Superior temporal gyrus (tissue), 1 donor: ENCODE results near the gene HDAC4.

ENCODE experiments used
- DNase-seq: peaks from one replicate; pipeline ENCODE4 v3.0.0-alpha.2; 2016; ENCODE audit errors: extremely low spot score

Gene HDAC4

GRCh38 chr2:239014458-239015217 lies 386.2 kb downstream of the HDAC4 start:
- DNase-seq = no peak

GRCh38 chr2:239013678-239013976 lies 387.2 kb downstream of the HDAC4 start:
- peak; percentile 22 for DNase-seq

GRCh38 chr2:239012936-239013677 lies 387.7 kb downstream of the HDAC4 start:
- DNase-seq = no peak

- no peak for DNase-seq
Observed at GRCh38 chr2:239012228-239012627, 388.6 kb downstream of the HDAC4 start.

GRCh38 chr2:239009589-239009961 lies 391.2 kb downstream of the HDAC4 start:
- no peak for DNase-seq

GRCh38 chr2:239008677-239009588 lies 391.9 kb downstream of the HDAC4 start:
- DNase-seq = no peak

- DNase-seq = no peak
Observed at GRCh38 chr2:239008004-239008403, 392.8 kb downstream of the HDAC4 start.

GRCh38 chr2:239006622-239007285 lies 394.1 kb downstream of the HDAC4 start:
- DNase-seq = no peak

- DNase-seq = no peak
Observed at GRCh38 chr2:239005586-239005985, 395.2 kb downstream of the HDAC4 start.

- DNase-seq = no peak
Observed at GRCh38 chr2:239004274-239005015, 396.4 kb downstream of the HDAC4 start.

GRCh38 chr2:239003624-239004273 lies 397.1 kb downstream of the HDAC4 start:
- DNase-seq = no peak

GRCh38 chr2:239002954-239003623 lies 397.7 kb downstream of the HDAC4 start:
- no peak for DNase-seq

GRCh38 chr2:239002591-239002953 lies 398.2 kb downstream of the HDAC4 start:
- DNase-seq = no peak

GRCh38 chr2:239001794-239002193 lies 399.0 kb downstream of the HDAC4 start:
- DNase-seq = no peak

- DNase-seq = no peak
Observed at GRCh38 chr2:239000500-239001073, 400.2 kb downstream of the HDAC4 start.

- DNase-seq = no peak
Observed at GRCh38 chr2:239000089-239000488, 400.7 kb downstream of the HDAC4 start.

GRCh38 chr2:238999291-238999741 lies 401.5 kb downstream of the HDAC4 start:
- DNase-seq = no peak

GRCh38 chr2:238998801-238999200 lies 402.0 kb downstream of the HDAC4 start:
- no peak for DNase-seq
